Tibial artery (tissue), 4 donors: ENCODE measurements around the gene UPP1.
A peak's percentile ranks its signal among the peaks of the same experiment; 100 is the strongest.

Source experiments
- DNase-seq, 2 donors: peaks; one replicate each; pipeline ENCODE4 v3.0.0-alpha.2; 2019
- H3K27ac ChIP-seq, 2 donors: fragments of 200-600 bp; sonication (generic) in 1 of 2; 1 replicate in 1 of 2; 2 replicates in 1 of 2; pipeline ENCODE4 v1.5.1; 2018 to 2019; ENCODE audit warnings: mild to moderate bottlenecking in 1 of 2
- H3K27me3 ChIP-seq, 2 donors: fragments of 200-600 bp; sonication (generic) in 1 of 2; one replicate each; pipeline versions ENCODE4 v1.5.1 to v1.6.0; 2016 to 2019
- H3K36me3 ChIP-seq, 3 donors: fragments of 200-600 bp; sonication (generic) in 2 of 3; one replicate each; pipeline ENCODE4 v1.5.1; 2016 to 2019; ENCODE audit warnings: mild to moderate bottlenecking in 2 of 3
- H3K4me1 ChIP-seq, 4 donors: fragments of 200-600 bp; sonication (generic) in 2 of 4; 1 replicate in 3 of 4; 2 replicates in 1 of 4; pipeline ENCODE4 v1.5.1; 2016 to 2019
- H3K4me3 ChIP-seq, 2 donors: fragments of 200-600 bp; sonication (generic) in 1 of 2; 1 replicate in 1 of 2; 2 replicates in 1 of 2; pipeline ENCODE4 v1.5.1; 2018 to 2019; ENCODE audit warnings: mild to moderate bottlenecking in 2 of 2
- H3K9me3 ChIP-seq, 3 donors: fragments of 200-600 bp; sonication (generic) in 1 of 3; one replicate each; pipeline ENCODE4 v1.5.1; 2016 to 2019
- intact Hi-C: fragments of 100-400 bp; cut with DNase I; formaldehyde crosslinking; loops from one replicate; pipeline ENCODE4 v1.15.0; 2023; ENCODE audit warnings: low total_unique reads
- TF ChIP-seq, protein P1 (sequence below), 2 experiments: fragments of 200-600 bp in 1 of 2; fragments of 450-650 bp in 1 of 2; IDR thresholded peaks; one replicate each; pipeline ENCODE4 v1.5.1; 2017 to 2019; ENCODE audit warnings: antibody characterized with exemption in 2 of 2, mild to moderate bottlenecking in 1 of 2, moderate library complexity in 1 of 2

The UPP1 gene

GRCh38 chr7:48096273-48096672 lies 7.2 kb downstream of the UPP1 start:
- DNase-seq, result no peak
- Histone ChIP-seq H3K27me3 (no peaks in the 10 kb centered on the region), H3K36me3 (peaks cover 0 to 51% (median 49%) of the 10 kb centered on the region in 3 donors), H3K9me3 (no peaks in the 10 kb centered on the region), H3K4me3 (no peak overlapping the region), H3K4me1 (peaks cover 3 to 22% (median 15%) of the 10 kb centered on the region in 4 donors), H3K27ac (peak overlapping the region in 1 of 2 donors; percentile 20)
- intact Hi-C loops, result no loop called here
- TF ChIP-seq, protein P1, sequence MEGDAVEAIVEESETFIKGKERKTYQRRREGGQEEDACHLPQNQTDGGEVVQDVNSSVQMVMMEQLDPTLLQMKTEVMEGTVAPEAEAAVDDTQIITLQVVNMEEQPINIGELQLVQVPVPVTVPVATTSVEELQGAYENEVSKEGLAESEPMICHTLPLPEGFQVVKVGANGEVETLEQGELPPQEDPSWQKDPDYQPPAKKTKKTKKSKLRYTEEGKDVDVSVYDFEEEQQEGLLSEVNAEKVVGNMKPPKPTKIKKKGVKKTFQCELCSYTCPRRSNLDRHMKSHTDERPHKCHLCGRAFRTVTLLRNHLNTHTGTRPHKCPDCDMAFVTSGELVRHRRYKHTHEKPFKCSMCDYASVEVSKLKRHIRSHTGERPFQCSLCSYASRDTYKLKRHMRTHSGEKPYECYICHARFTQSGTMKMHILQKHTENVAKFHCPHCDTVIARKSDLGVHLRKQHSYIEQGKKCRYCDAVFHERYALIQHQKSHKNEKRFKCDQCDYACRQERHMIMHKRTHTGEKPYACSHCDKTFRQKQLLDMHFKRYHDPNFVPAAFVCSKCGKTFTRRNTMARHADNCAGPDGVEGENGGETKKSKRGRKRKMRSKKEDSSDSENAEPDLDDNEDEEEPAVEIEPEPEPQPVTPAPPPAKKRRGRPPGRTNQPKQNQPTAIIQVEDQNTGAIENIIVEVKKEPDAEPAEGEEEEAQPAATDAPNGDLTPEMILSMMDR (IDR thresholded peaks at IDR 0.05), result no peak

DNA sequence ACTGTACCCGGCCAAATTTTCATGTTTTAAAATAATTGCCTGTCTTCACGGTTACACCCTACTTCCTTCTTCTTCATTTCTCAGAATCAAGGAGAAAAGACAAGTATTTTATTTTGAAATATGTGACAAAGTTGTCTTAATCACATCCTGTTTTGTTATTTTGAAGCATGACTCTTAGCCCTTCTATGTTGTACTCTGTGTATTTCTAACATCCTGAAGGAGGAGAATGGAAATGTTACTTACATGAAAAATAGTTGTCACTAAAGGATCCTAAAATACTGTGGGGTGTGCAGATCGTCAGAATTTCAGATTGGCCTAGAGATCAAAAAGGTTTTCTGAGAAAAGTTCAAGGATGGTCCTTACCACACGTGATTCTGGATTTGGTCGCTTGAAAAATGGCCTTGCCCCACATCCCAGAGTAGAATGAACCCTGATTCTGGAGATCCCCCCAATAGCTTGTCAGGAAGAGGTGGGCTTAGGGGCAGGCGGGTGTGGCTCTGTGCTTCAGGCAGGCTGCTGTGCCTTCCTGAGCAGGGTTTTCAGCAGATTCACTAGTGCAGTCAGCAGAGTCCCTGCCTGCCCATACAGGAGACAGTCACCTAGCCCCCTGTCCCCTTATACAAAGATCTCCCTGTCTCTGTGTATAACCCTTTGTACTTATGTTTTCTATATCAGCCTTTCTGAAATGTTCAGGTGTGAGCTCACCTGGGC lies 8.6 kb downstream of the UPP1 start:
- Histone ChIP-seq H3K4me1 (peaks cover 3 to 22% (median 15%) of the 10 kb centered on the region in 4 donors), H3K27me3 (no peaks in the 10 kb centered on the region), H3K36me3 (peaks cover 9 to 55% (median 54%) of the 10 kb centered on the region in 3 donors), H3K4me3 (no peak overlapping the region), H3K27ac (peak overlapping the region in 1 of 2 donors; percentile 25), H3K9me3 (no peaks in the 10 kb centered on the region)
- TF ChIP-seq, protein P1 (IDR thresholded peaks at IDR 0.05), result no peak
- intact Hi-C loops, result no loop called here
- DNase-seq, result no peak

- Histone ChIP-seq H3K27ac (no peak overlapping the region), H3K36me3 (peaks cover 19 to 57% (median 54%) of the 10 kb centered on the region in 3 donors), H3K9me3 (no peaks in the 10 kb centered on the region), H3K4me1 (peaks cover 3 to 22% (median 15%) of the 10 kb centered on the region in 4 donors), H3K4me3 (no peak overlapping the region), H3K27me3 (no peaks in the 10 kb centered on the region)
- TF ChIP-seq, protein P1 (IDR thresholded peaks at IDR 0.05), result no peak
- intact Hi-C loops, result no loop called here
- no peak for DNase-seq
Observed at GRCh38 chr7:48098846-48099245, 9.8 kb downstream of the UPP1 start.

DNA sequence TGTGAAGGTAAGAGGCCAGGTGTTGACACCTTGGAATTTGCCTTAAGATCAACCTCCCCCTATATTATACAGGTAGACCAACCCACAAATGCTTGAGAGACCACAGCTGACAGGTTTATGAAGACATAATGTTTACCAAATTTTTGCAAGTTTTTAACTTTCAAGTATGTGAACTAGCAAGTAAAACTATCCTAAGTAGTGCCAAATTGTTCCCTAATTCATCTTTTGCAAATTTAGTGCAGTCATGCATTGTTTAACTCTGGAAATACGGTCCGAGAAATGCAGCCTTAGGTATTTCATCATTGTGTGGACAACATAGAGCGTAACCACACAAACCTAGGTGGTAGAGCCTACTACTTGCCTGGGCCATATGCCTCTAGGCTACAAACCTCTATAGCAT lies 10.7 kb downstream of the UPP1 start:
- Histone ChIP-seq H3K4me3 (no peak overlapping the region), H3K9me3 (no peaks in the 10 kb centered on the region), H3K27me3 (no peaks in the 10 kb centered on the region), H3K27ac (no peak overlapping the region), H3K36me3 (peaks cover 22 to 66% (median 61%) of the 10 kb centered on the region in 3 donors), H3K4me1 (peaks cover 3 to 15% (median 10%) of the 10 kb centered on the region in 4 donors)
- no peak for DNase-seq
- intact Hi-C loops, result no loop called here
- TF ChIP-seq, protein P1 (IDR thresholded peaks at IDR 0.05), result no peak

GRCh38 chr7:48101352-48101751 lies 12.3 kb downstream of the UPP1 start:
- H3K4me1 ChIP-seq, result no peaks in the 10 kb centered on the region
- H3K9me3 ChIP-seq, result no peaks in the 10 kb centered on the region
- peaks cover 28 to 73% (median 70%) of the 10 kb centered on the region in 3 donors for H3K36me3 ChIP-seq
- intact Hi-C loops, result no loop called here
- no peak overlapping the region for H3K27ac ChIP-seq
- no peak overlapping the region for H3K4me3 ChIP-seq
- no peaks in the 10 kb centered on the region for H3K27me3 ChIP-seq
- DNase-seq, result no peak
- TF ChIP-seq, protein P1 (IDR thresholded peaks at IDR 0.05), result no peak
